AG09319 (cell line): ENCODE data around the gene FAM234B.
"Not testable (repeated sequence)": the region's sequence is repeated elsewhere in the genome, so short reads cannot be mapped to it uniquely, and the experiment has no call there.

Experiments
- DNase-seq: peaks from one replicate; pipeline ENCODE4 v3.0.0-alpha.2; 2010; ENCODE audit warnings: low read depth; ENCODE audit errors: extremely low read depth
- TF ChIP-seq, protein P1 (sequence below): IDR thresholded peaks from 2 replicates; pipeline ENCODE4 v1.5.1; 2011; ENCODE audit warnings: low read depth, mild to moderate bottlenecking, inconsistent platforms, low read length, moderate library complexity

The FAM234B gene

GRCh38 chr12:13046964-13047363 lies 2.8 kb downstream of the FAM234B start:
- DNase-seq = no peak
- TF ChIP-seq, protein P1, sequence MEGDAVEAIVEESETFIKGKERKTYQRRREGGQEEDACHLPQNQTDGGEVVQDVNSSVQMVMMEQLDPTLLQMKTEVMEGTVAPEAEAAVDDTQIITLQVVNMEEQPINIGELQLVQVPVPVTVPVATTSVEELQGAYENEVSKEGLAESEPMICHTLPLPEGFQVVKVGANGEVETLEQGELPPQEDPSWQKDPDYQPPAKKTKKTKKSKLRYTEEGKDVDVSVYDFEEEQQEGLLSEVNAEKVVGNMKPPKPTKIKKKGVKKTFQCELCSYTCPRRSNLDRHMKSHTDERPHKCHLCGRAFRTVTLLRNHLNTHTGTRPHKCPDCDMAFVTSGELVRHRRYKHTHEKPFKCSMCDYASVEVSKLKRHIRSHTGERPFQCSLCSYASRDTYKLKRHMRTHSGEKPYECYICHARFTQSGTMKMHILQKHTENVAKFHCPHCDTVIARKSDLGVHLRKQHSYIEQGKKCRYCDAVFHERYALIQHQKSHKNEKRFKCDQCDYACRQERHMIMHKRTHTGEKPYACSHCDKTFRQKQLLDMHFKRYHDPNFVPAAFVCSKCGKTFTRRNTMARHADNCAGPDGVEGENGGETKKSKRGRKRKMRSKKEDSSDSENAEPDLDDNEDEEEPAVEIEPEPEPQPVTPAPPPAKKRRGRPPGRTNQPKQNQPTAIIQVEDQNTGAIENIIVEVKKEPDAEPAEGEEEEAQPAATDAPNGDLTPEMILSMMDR = no peak

DNA sequence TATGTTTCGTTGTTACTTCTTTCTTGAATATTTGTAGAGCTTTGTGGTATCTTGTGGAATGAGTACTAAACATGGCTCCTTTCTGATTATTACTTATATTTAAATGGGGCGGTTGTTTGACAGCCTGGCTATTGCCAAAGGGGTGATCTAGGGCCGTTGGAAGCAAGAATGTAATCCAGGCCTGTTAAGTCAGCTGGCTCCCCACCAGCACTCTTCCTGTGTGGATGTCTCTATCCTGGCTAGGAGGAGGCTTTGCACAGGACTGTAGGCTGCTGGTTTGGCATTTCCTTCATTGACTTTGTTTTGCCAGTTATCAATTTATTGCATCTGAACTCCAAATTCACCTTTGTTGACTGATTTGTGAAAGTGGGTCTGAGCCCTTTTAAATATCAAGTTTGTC lies 5.6 kb downstream of the FAM234B start:
- TF ChIP-seq, protein P1 = no peak
- no peak for DNase-seq

- TF ChIP-seq, protein P1 = no peak
- no peak for DNase-seq
Measured at GRCh38 chr12:13052421-13052820, 8.2 kb downstream of the FAM234B start.

DNA sequence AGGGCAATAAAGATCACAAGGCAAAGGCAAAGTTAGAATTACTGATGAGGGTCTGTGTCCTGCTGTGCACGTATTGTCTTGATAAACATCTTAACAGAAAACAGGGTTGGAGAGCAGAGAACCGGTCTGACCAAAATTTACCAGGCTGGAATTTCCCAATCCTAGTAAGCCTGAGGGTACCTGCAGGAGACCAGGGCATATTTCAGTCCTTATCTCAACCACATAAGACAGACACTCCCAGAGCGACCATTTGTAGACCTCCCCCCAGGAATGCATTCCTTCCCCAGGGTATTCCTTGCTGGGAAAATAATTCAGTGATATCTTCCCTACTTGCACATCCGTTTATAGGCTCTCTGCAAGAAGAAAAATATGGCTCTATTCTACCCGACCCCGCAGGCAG lies 9.4 kb downstream of the FAM234B start:
- not testable (repeated sequence) for DNase-seq

GRCh38 chr12:13060581-13060980 lies 16.4 kb downstream of the FAM234B start:
- TF ChIP-seq, protein P1 = no peak
- no peak for DNase-seq

DNA sequence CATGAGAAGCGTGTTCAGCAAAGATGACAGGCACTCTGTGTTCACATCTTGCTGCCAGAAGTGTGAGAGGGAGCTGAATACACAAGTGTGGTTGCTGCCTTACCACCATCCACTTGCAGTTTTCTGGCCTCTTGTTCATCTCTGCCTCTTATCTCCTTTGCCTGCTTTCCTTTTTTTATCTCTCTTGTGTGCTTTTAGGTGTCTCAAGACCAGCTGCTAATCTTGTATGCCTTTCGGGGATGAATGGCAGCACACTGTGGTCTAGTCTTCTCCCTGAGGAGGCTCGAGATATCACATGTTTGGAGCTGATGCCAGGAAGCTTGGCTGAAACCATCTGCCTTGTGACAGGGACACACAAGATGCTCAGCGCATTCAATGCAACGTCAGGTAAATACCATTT lies 17.2 kb downstream of the FAM234B start:
- DNase-seq = no peak
- TF ChIP-seq, protein P1 = no peak

GRCh38 chr12:13062669-13063068 lies 18.5 kb downstream of the FAM234B start:
- TF ChIP-seq, protein P1 = no peak
- DNase-seq = no peak

DNA sequence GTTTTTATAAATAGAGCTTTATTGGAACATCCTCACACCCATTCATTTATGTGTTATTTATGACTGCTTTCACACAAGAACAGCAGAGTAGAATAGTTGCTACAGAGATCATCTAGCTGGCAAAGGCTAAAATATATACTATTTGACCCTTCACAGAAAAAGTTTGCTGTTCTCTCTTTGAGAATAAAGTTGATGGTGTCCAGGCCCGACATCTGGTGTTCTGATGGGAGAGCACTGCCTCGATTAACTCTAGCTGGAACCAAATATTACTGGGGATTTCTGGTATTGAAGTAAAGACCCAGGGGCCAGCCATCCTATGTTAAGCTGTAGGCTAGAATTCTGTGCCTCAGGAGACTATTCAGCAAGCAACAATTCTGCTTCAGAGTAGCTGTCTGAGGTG lies 21.8 kb downstream of the FAM234B start:
- TF ChIP-seq, protein P1 = no peak
- DNase-seq = no peak
